HepG2 (cell line): ENCODE measurements around the gene ARL5B. TPM values are rescaled to one million over a fixed set of nuclear protein-coding genes. Genes with fewer than 3 reads are reported as not detected.

Source experiments
- polyA plus RNA-seq, 8 experiments: library from polyadenylated mRNA; depleted of rRNA in 3 of 8; stranded (reverse) in 7 of 8; unstranded in 1 of 8; fragments of >200 nt; fragmentation: Illumina TruSeq in 4 of 8; extraction: Trizol in 4 of 8; gene quantifications; 2 replicates each; pipeline versions ENCODE4 v1.2.1 to v1.2.3, GENCODE V29; 2011 to 2016; ENCODE audit warnings: low read depth in 4 of 8, missing spikeins in 1 of 8, mixed read lengths in 1 of 8; ENCODE audit not compliant: insufficient read depth in 1 of 8
- total RNA-seq, 5 experiments: library from RNA; depleted of rRNA; stranded (reverse); fragments of >200 nt; fragmentation: Illumina TruSeq; extraction: Trizol; gene quantifications; 2 replicates each; pipeline ENCODE4 v1.2.3, GENCODE V29; 2016; ENCODE audit warnings: low read depth in 1 of 5

The ARL5B gene
- total and polyA plus RNA-seq, 2 of the 13 experiments (the other 11 are each of a cell fraction or from before 2014, with no cell fraction given) = 26.6 to 32.7 TPM

Other genes with a start within 250 kb of the ARL5B start
- 15.6 and 17.2 TPM in 2 replicates for gene NSUN6, start 7.8 kb upstream of the ARL5B start, total RNA-seq (2016; rRNA removed; fragmentation: Illumina TruSeq; extraction: Trizol)
- 19.3 and 19.6 TPM in 2 replicates for gene NSUN6, start 7.8 kb upstream of the ARL5B start, polyA plus RNA-seq (2011; rRNA removed)